DND-41 (cell line): ENCODE measurements around the gene TCF7L1.
A peak's percentile ranks its signal among the peaks of the same experiment; 100 is the strongest.

Source experiments
- ATAC-seq: fragments of 200-7000 bp; cut with Tn5 transposase; 3 replicates; pipeline ENCODE4 v1.9.1; 2021; ENCODE audit warnings: low read depth; ENCODE audit not compliant: insufficient read depth
- DNase-seq: peaks from one replicate; pipeline ENCODE4 v3.0.0-alpha.2; 2020
- H2AFZ ChIP-seq: 2 replicates; pipeline ENCODE4 v1.6.0; 2012; ENCODE audit warnings: low read depth, low read length
- H3K27ac ChIP-seq: 2 replicates; pipeline ENCODE4 v1.5.1; 2012; ENCODE audit warnings: low read length, inconsistent platforms
- H3K27me3 ChIP-seq: fragments of 200-600 bp; sonication (generic); 2 replicates; pipeline ENCODE4 v1.6.0; 2012; ENCODE audit warnings: low read length, mild to moderate bottlenecking, inconsistent platforms; ENCODE audit not compliant: insufficient read depth, poor library complexity
- H3K36me3 ChIP-seq: 2 replicates; pipeline ENCODE4 v1.5.1; 2012; ENCODE audit warnings: low read length, inconsistent platforms; ENCODE audit not compliant: insufficient read depth
- H3K4me1 ChIP-seq: 2 replicates; pipeline ENCODE4 v1.5.1; 2012; ENCODE audit warnings: mild to moderate bottlenecking, low read length; ENCODE audit not compliant: insufficient read depth
- H3K4me2 ChIP-seq: 2 replicates; pipeline ENCODE4 v1.6.0; 2012; ENCODE audit warnings: mild to moderate bottlenecking, moderate library complexity, low read length, inconsistent platforms; ENCODE audit not compliant: insufficient read depth
- H3K4me3 ChIP-seq, 2 experiments: fragments of 200-600 bp in 1 of 2; shearing (Covaris generic) in 1 of 2; 2 replicates each; pipeline ENCODE4 v1.5.1; 2012 to 2016; ENCODE audit warnings: inconsistent platforms in 2 of 2, low read length in 2 of 2, mild to moderate bottlenecking in 2 of 2, low read depth in 1 of 2, moderate library complexity in 1 of 2
- H3K79me2 ChIP-seq: 2 replicates; pipeline ENCODE4 v1.6.0; 2012; ENCODE audit warnings: low read length, inconsistent platforms; ENCODE audit not compliant: insufficient read depth
- H3K9ac ChIP-seq: 2 replicates; pipeline ENCODE4 v1.6.0; 2012; ENCODE audit warnings: low read depth, mild to moderate bottlenecking, inconsistent platforms, low read length, moderate library complexity
- H3K9me3 ChIP-seq: 2 replicates; pipeline ENCODE4 v1.5.1; 2012; ENCODE audit warnings: low read length, moderate library complexity, mild to moderate bottlenecking, inconsistent platforms; ENCODE audit not compliant: insufficient read depth, severe bottlenecking
- H4K20me1 ChIP-seq: 2 replicates; pipeline ENCODE4 v1.6.0; 2012; ENCODE audit warnings: low read length; ENCODE audit not compliant: insufficient read depth
- CTCF ChIP-seq: IDR thresholded peaks from 2 replicates; pipeline ENCODE4 v1.5.1; 2012; ENCODE audit warnings: borderline replicate concordance, low read length, moderate library complexity, mild to moderate bottlenecking; ENCODE audit not compliant: poor library complexity, severe bottlenecking; ENCODE audit errors: extremely low read depth
- EZH2 ChIP-seq: IDR thresholded peaks from 3 replicates; pipeline ENCODE4 v1.6.1; 2012; ENCODE audit warnings: borderline replicate concordance, low read depth, mild to moderate bottlenecking, moderate library complexity, low read length, inconsistent platforms; ENCODE audit not compliant: severe bottlenecking

TCF7L1 gene

GRCh38 chr2:85353876-85354285 lies 220.7 kb downstream of the TCF7L1 start:
- no peak for TF ChIP-seq EZH2
- TF ChIP-seq CTCF, result no peak
- Histone ChIP-seq H3K4me1 (peaks cover 53% of the 10 kb centered on the region), H4K20me1 (0 out of 2 replicates have a peak, but pooled peaks cover 2% of the 10 kb centered on the region), H3K79me2 (peaks cover 42% of the 10 kb centered on the region), H3K4me3 (peak overlapping the region; percentile 64 to 84), H3K27ac (peak overlapping the region; percentile 77), H3K27me3 (no peaks in the 10 kb centered on the region), H3K9me3 (no peaks in the 10 kb centered on the region), H3K9ac (peak overlapping the region; percentile 76), H2AFZ (peak overlapping the region; percentile 85), H3K36me3 (peaks cover 60% of the 10 kb centered on the region), H3K4me2 (peak overlapping the region; percentile 83)
- peak; percentile 6 for ATAC-seq
- no peak for DNase-seq

- Histone ChIP-seq H3K9ac (peak within 1 kb of the TSS; percentile 76), H3K4me2 (peak within 1 kb of the TSS; percentile 83), H3K36me3 (peaks cover 58% of the 10 kb centered on the region), H4K20me1 (0 out of 2 replicates have a peak, but pooled peaks cover 2% of the 10 kb centered on the region), H3K9me3 (no peaks in the 10 kb centered on the region), H3K79me2 (peaks cover 42% of the 10 kb centered on the region), H3K27ac (peak within 1 kb of the TSS; percentile 88), H3K4me1 (peaks cover 53% of the 10 kb centered on the region), H2AFZ (peak within 1 kb of the TSS; percentile 92), H3K27me3 (no peaks in the 10 kb centered on the region), H3K4me3 (peak within 1 kb of the TSS; percentile 64 to 84)
- peak; percentile 1 for TF ChIP-seq CTCF
- TF ChIP-seq EZH2, result no peak
- DNase-seq (peak; percentile 99), ATAC-seq (peak; percentile 98)
Measured at GRCh38 chr2:85354286-85355072, 221.3 kb downstream of the TCF7L1 start, which contains the start of the genes ELMOD3 and RETSAT. Gene ELMOD3 (plus strand): TSS chr2:85354769. CDS start chr2:85357199, 2,430 bp downstream. Gene RETSAT (minus strand): TSS chr2:85354528. CDS start chr2:85354507, 21 bp downstream.

GRCh38 chr2:85355073-85355410 lies 221.8 kb downstream of the TCF7L1 start:
- H3K36me3 ChIP-seq, result peaks cover 57% of the 10 kb centered on the region
- peak overlapping the region; percentile 76 for H3K9ac ChIP-seq
- peaks cover 42% of the 10 kb centered on the region for H3K79me2 ChIP-seq

More at GRCh38 chr2:85355073-85355410, 221.8 kb downstream of the TCF7L1 start:
- Histone ChIP-seq H3K4me1 (peaks cover 53% of the 10 kb centered on the region), H3K27ac (peak overlapping the region; percentile 88), H4K20me1 (0 out of 2 replicates have a peak, but pooled peaks cover 2% of the 10 kb centered on the region), H3K9me3 (no peaks in the 10 kb centered on the region), H3K27me3 (no peaks in the 10 kb centered on the region), H3K4me3 (peak overlapping the region; percentile 64 to 84), H2AFZ (peak overlapping the region; percentile 92), H3K4me2 (peak overlapping the region; percentile 83)
- ATAC-seq (0 out of 3 replicates have a peak, but pooled peaks have one; percentile 1), DNase-seq (no peak)
- TF ChIP-seq CTCF (no peak), EZH2 (no peak)
